H1 (cell line): ENCODE data around the gene FEV. TPM values are rescaled to one million over a fixed set of nuclear protein-coding genes. Genes with fewer than 3 reads are reported as not detected.
A peak's percentile ranks its signal among the peaks of the same experiment; 100 is the strongest.

Experiments
- CTCF ChIA-PET: fragments of 300-600 bp; sonication (Branson Sonifier 250); formaldehyde crosslinking; loops from one replicate; lab custom pipeline; 2021; ENCODE audit not compliant: partially characterized antibody; lab: Charles Lee
- POLR2A ChIA-PET: fragments of 300-600 bp; sonication (Branson Sonifier 250); formaldehyde crosslinking; loops from one replicate; lab custom pipeline; 2021; ENCODE audit warnings: inconsistent platforms; ENCODE audit not compliant: partially characterized antibody; lab: Charles Lee
- DNase-seq, 2 experiments: peaks; one replicate each; pipeline versions ENCODE4 v3.0.0 to v3.0.0-alpha.2; 2010 to 2022; ENCODE audit warnings: low spot score in 2 of 2, low read depth in 1 of 2, mixed read lengths in 1 of 2
- FAIRE-seq: peaks from 2 replicates; lab custom pipeline; 2011; peaks lifted over from hg19 to GRCh38; lab: Jason Lieb, UNC
- H2AFZ ChIP-seq: 2 replicates; pipeline ENCODE4 v1.8.1; 2012; ENCODE audit warnings: low read length, inconsistent platforms
- H2AK5ac ChIP-seq: 2 replicates; pipeline ENCODE4 v1.6.1; 2013; ENCODE audit warnings: low read depth, low read length
- H2BK120ac ChIP-seq: replicated peaks from 2 replicates; pipeline ENCODE3; 2013; ENCODE audit warnings: low read depth, low read length, inconsistent platforms
- H2BK12ac ChIP-seq: 2 replicates; pipeline ENCODE4 v1.6.1; 2013; ENCODE audit warnings: low read depth, low read length
- H2BK15ac ChIP-seq: 2 replicates; pipeline ENCODE4 v1.6.1; 2013; ENCODE audit warnings: low read length
- H2BK20ac ChIP-seq: 2 replicates; pipeline ENCODE4 v1.6.1; 2013; ENCODE audit warnings: low read length
- H2BK5ac ChIP-seq: 2 replicates; pipeline ENCODE4 v1.6.1; 2013; ENCODE audit warnings: low read depth, low read length
- H3K14ac ChIP-seq: 2 replicates; pipeline ENCODE4 v1.6.1; 2013; ENCODE audit warnings: inconsistent platforms; ENCODE audit not compliant: insufficient read length
- H3K18ac ChIP-seq: 2 replicates; pipeline ENCODE4 v1.6.1; 2013; ENCODE audit warnings: low read length; ENCODE audit errors: extremely low read depth
- H3K23ac ChIP-seq: 2 replicates; pipeline ENCODE4 v1.6.1; 2013; ENCODE audit warnings: inconsistent platforms; ENCODE audit not compliant: insufficient read length
- H3K23me2 ChIP-seq: 2 replicates; pipeline ENCODE4 v1.6.1; 2013; ENCODE audit warnings: low read depth, low read length
- H3K27ac ChIP-seq: 2 replicates; pipeline ENCODE4 v1.6.1; 2011; ENCODE audit warnings: low read depth, low read length, inconsistent platforms
- H3K27me3 ChIP-seq, 4 experiments: replicated peaks in 1 of 4; 1 replicate in 1 of 4; 2 replicates in 3 of 4; pipeline versions ENCODE4 v1.6.1 to v1.8.1; 2011 to 2013; ENCODE audit warnings: low read length in 3 of 4, mild to moderate bottlenecking in 3 of 4, inconsistent platforms in 2 of 4, mixed read lengths in 2 of 4, moderate library complexity in 1 of 4; ENCODE audit not compliant: control insufficient read depth in 3 of 4, insufficient read depth in 3 of 4; ENCODE audit errors: extremely low read depth in 1 of 4
- H3K36me3 ChIP-seq, 4 experiments: 2 replicates each; pipeline versions ENCODE4 v1.6.1 to v1.8.1; 2011 to 2013; ENCODE audit warnings: mild to moderate bottlenecking in 4 of 4, low read length in 3 of 4, moderate library complexity in 2 of 4, control low read depth in 1 of 4, inconsistent platforms in 1 of 4; ENCODE audit not compliant: insufficient read depth in 4 of 4, control insufficient read depth in 2 of 4
- H3K4ac ChIP-seq: replicated peaks from 2 replicates; pipeline ENCODE3; 2013; ENCODE audit warnings: low read length, low read depth, mixed read lengths, inconsistent platforms; ENCODE audit not compliant: insufficient read length
- H3K4me1 ChIP-seq, 4 experiments: replicated peaks in 1 of 4; 1 replicate in 1 of 4; 2 replicates in 3 of 4; pipeline versions ENCODE4 v1.6.1 to v1.8.1; 2011 to 2013; ENCODE audit warnings: low read length in 3 of 4, inconsistent platforms in 2 of 4, mixed read lengths in 1 of 4; ENCODE audit not compliant: insufficient read depth in 4 of 4, control insufficient read depth in 3 of 4
- H3K4me2 ChIP-seq, 2 experiments: 2 replicates each; pipeline versions ENCODE4 v1.6.1 to v1.8.1; 2011 to 2013; ENCODE audit warnings: low read depth in 2 of 2, low read length in 2 of 2, control low read depth in 1 of 2, inconsistent platforms in 1 of 2, mild to moderate bottlenecking in 1 of 2; ENCODE audit not compliant: insufficient read depth in 1 of 2
- H3K4me3 ChIP-seq, 4 experiments: fragments of 200-600, 300-600 bp in 1 of 4; sonication (generic), shearing (Covaris generic), sonication (Bioruptor Twin) in 1 of 4; 2 replicates each; pipeline versions ENCODE4 v1.5.1 to v1.8.1; 2011 to 2016; ENCODE audit warnings: low read length in 4 of 4, low read depth in 3 of 4, control low read depth in 2 of 4, inconsistent platforms in 2 of 4, mild to moderate bottlenecking in 2 of 4, mixed read lengths in 1 of 4, moderate library complexity in 1 of 4; ENCODE audit not compliant: insufficient read depth in 2 of 4; ENCODE audit errors: extremely low read depth in 1 of 4
- H3K56ac ChIP-seq: replicated peaks from 2 replicates; pipeline ENCODE3; 2013; ENCODE audit warnings: low read depth, mild to moderate bottlenecking, mixed read lengths, low read length, inconsistent platforms; ENCODE audit not compliant: insufficient read length
- H3K79me1 ChIP-seq: 2 replicates; pipeline ENCODE4 v1.6.1; 2013; ENCODE audit warnings: low read depth, low read length, control low read depth
- H3K79me2 ChIP-seq, 2 experiments: 2 replicates each; pipeline versions ENCODE4 v1.6.1 to v1.8.1; 2012 to 2013; ENCODE audit warnings: low read length in 2 of 2, mild to moderate bottlenecking in 2 of 2, inconsistent platforms in 1 of 2; ENCODE audit not compliant: insufficient read depth in 2 of 2, control insufficient read depth in 1 of 2
- H3K9ac ChIP-seq, 4 experiments: replicated peaks in 1 of 4; 1 replicate in 1 of 4; 2 replicates in 3 of 4; pipeline versions ENCODE4 v1.6.1 to v1.8.1; 2011 to 2013; ENCODE audit warnings: low read depth in 3 of 4, low read length in 3 of 4, control low read depth in 2 of 4, mild to moderate bottlenecking in 2 of 4, moderate library complexity in 2 of 4, inconsistent platforms in 1 of 4; ENCODE audit errors: extremely low read depth in 1 of 4
- H3K9me3 ChIP-seq, 2 experiments: 2 replicates each; pipeline versions ENCODE4 v1.6.1 to v1.8.1; 2012 to 2013; ENCODE audit warnings: mild to moderate bottlenecking in 2 of 2, moderate library complexity in 2 of 2, control low read depth in 1 of 2, inconsistent platforms in 1 of 2, low read depth in 1 of 2, low read length in 1 of 2, mixed read lengths in 1 of 2; ENCODE audit not compliant: insufficient read depth in 2 of 2
- H4K20me1 ChIP-seq, 2 experiments: replicated peaks in 1 of 2; 2 replicates each; pipeline versions ENCODE3 to v1.8.1; 2011 to 2013; ENCODE audit warnings: inconsistent platforms in 2 of 2, low read length in 2 of 2, mild to moderate bottlenecking in 1 of 2; ENCODE audit not compliant: insufficient read depth in 2 of 2, control insufficient read depth in 1 of 2
- H4K5ac ChIP-seq: 2 replicates; pipeline ENCODE4 v1.6.1; 2013; ENCODE audit warnings: low read length, low read depth, mixed read lengths, inconsistent platforms; ENCODE audit not compliant: insufficient read length
- H4K8ac ChIP-seq: 2 replicates; pipeline ENCODE4 v1.8.0; 2013; ENCODE audit warnings: mild to moderate bottlenecking, moderate library complexity, low read length, inconsistent platforms; ENCODE audit not compliant: insufficient read depth; ENCODE audit errors: extremely low read depth
- H4K91ac ChIP-seq: replicated peaks from 2 replicates; pipeline ENCODE3; 2013; ENCODE audit warnings: low read length, mixed read lengths, inconsistent platforms; ENCODE audit not compliant: insufficient read length
- CBX8 ChIP-seq: fragments of 300-800, 300-1000 bp; sonication (generic); IDR thresholded peaks from 2 replicates; pipeline ENCODE4 v1.7.1; 2016; ENCODE audit warnings: low read depth, low read length, borderline replicate concordance
- SP4 ChIP-seq: IDR thresholded peaks from 2 replicates; pipeline ENCODE4 v1.6.1; 2012; ENCODE audit warnings: low read length, inconsistent platforms
- WGBS, 2 experiments: shearing (Covaris generic) in 1 of 2; methylation state at CpG; one replicate each; pipeline versions ENCODE4 v1.1.6 to v1.1.7; 2013 to 2015; ENCODE audit warnings: low lambda C conversion rate in 2 of 2, mixed read lengths in 2 of 2, inconsistent platforms in 1 of 2, low coverage in 1 of 2, missing lambda C conversion rate in 1 of 2; ENCODE audit not compliant: insufficient replicate concordance in 2 of 2, insufficient coverage in 1 of 2, insufficient read length in 1 of 2; ENCODE audit errors: extremely low coverage in 1 of 2, missing lambda C conversion rate in 1 of 2; 5-methylcytosine and 5-hydroxymethylcytosine counted together
- polyA plus RNA-seq, 7 experiments: library from polyadenylated mRNA; depleted of rRNA in 3 of 7; stranded (reverse) in 5 of 7; unstranded in 2 of 7; fragments of >200 nt in 5 of 7; fragments of 200-250 nt in 2 of 7; gene quantifications; 1 replicate in 5 of 7; 2 replicates in 1 of 7; 4 replicates in 1 of 7; pipeline versions ENCODE4 v1.2.1 to v1.2.3, GENCODE V29; 2011 to 2013; ENCODE audit warnings: missing spikeins in 2 of 7, mixed read lengths in 2 of 7
- total RNA-seq: library from RNA; stranded (reverse); fragmentation: NEBNext Ultra II Directional; extraction: Animal tissue kit (Norgen Biotek cat#: 25700); gene quantifications from 2 replicates; pipeline ENCODE4 v1.2.1, GENCODE V29; 2021

Gene FEV
- total and polyA plus RNA-seq, 2 of the 8 experiments (the other 6 are each of a cell fraction or from before 2014, with no cell fraction given), result not detected

- Histone ChIP-seq H2BK12ac (peak overlapping the region; percentile 7; the same call in 1 of the 2 replicates), H3K27me3 (peaks cover 62 to 94% (median 84%) of the 10 kb centered on the region in 4 experiments), H3K23ac (no peak overlapping the region), H2AK5ac (no peak overlapping the region), H3K18ac (no peak overlapping the region; the same call in none of the 2 replicates), H3K4ac (no peak overlapping the region)
- POLR2A ChIA-PET, result interaction anchor here (0.8 to 3.1 kb wide), 9 partner anchors 13 to 158 kb away, joined by 3 to 9 read pairs (median 5); partner anchors contain the start of genes CDK5R2 and CRYBA2
- TF ChIP-seq CBX8 (peak; percentile 83; the same call in 1 of the 2 replicates), SP4 (no peak)
- TF ChIP-seq, all 59 proteins: peak for 1
- Histone ChIP-seq H3K14ac (no peak overlapping the region), H3K36me3 (peaks cover 0 to 7% (median 0%) of the 10 kb centered on the region in 4 experiments; a peak in 1 of 8 replicates), H4K20me1 (peaks cover 6 to 21% of the 10 kb centered on the region in 2 experiments), H3K9ac (no peak overlapping the region), H3K23me2 (peaks cover 6% of the 10 kb centered on the region; the same call in 1 of the 2 replicates), H3K79me2 (no peaks in the 10 kb centered on the region), H2BK15ac (0 out of 2 replicates have a peak overlapping the region, but pooled peaks have one; percentile 12), H4K5ac (no peak overlapping the region), H3K27ac (no peak overlapping the region), H3K4me1 (peaks cover 0 to 25% (median 19%) of the 10 kb centered on the region in 4 experiments; a peak in 6 of 7 replicates), H4K91ac (no peak overlapping the region), H3K79me1 (no peaks in the 10 kb centered on the region), H3K4me3 (peak overlapping the region in 1 of 4 experiments; percentile 49; a peak in 3 of 8 replicates), H3K4me2 (peak overlapping the region; percentile 11 to 52), H2AFZ (0 out of 2 replicates have a peak overlapping the region, but pooled peaks have one; percentile 7), H4K8ac (no peak overlapping the region), H3K9me3 (no peaks in the 10 kb centered on the region), H2BK120ac (no peak overlapping the region), H2BK20ac (no peak overlapping the region), H3K56ac (no peak overlapping the region), H2BK5ac (no peak overlapping the region)
- CTCF ChIA-PET, result interaction anchor here (0.7 to 13.0 kb wide), 45 partner anchors 13 to 207 kb away, joined by 3 to 284 read pairs (median 6); partner anchors contain the start of genes CFAP65, CRYBA2, WNT10A and WNT6
- DNase-seq (no peak), FAIRE-seq (no peak)
- WGBS, 2 experiments, result 4% methylated on average over 12 of the region's 26 CpGs; no CpG with 5 or more reads in 1 of the 2 experiments
Measured at GRCh38 chr2:218980735-218981389, 4.1 kb downstream of the FEV start.
